H1 (cell line): ENCODE results near the gene ETNK1. TPM values are rescaled to one million over a fixed set of nuclear protein-coding genes. Genes with fewer than 3 reads are reported as not detected.

ENCODE experiments used
- CTCF ChIA-PET: fragments of 300-600 bp; sonication (Branson Sonifier 250); formaldehyde crosslinking; loops from one replicate; lab custom pipeline; 2021; ENCODE audit not compliant: partially characterized antibody; lab: Charles Lee
- POLR2A ChIA-PET: fragments of 300-600 bp; sonication (Branson Sonifier 250); formaldehyde crosslinking; loops from one replicate; lab custom pipeline; 2021; ENCODE audit warnings: inconsistent platforms; ENCODE audit not compliant: partially characterized antibody; lab: Charles Lee
- DNase-seq, 2 experiments: peaks; one replicate each; pipeline versions ENCODE4 v3.0.0 to v3.0.0-alpha.2; 2010 to 2022; ENCODE audit warnings: low spot score in 2 of 2, low read depth in 1 of 2, mixed read lengths in 1 of 2
- FAIRE-seq: peaks from 2 replicates; lab custom pipeline; 2011; peaks lifted over from hg19 to GRCh38; lab: Jason Lieb, UNC
- H2AFZ ChIP-seq: 2 replicates; pipeline ENCODE4 v1.8.1; 2012; ENCODE audit warnings: low read length, inconsistent platforms
- H2AK5ac ChIP-seq: 2 replicates; pipeline ENCODE4 v1.6.1; 2013; ENCODE audit warnings: low read depth, low read length
- H2BK120ac ChIP-seq: replicated peaks from 2 replicates; pipeline ENCODE3; 2013; ENCODE audit warnings: low read depth, low read length, inconsistent platforms
- H2BK12ac ChIP-seq: 2 replicates; pipeline ENCODE4 v1.6.1; 2013; ENCODE audit warnings: low read depth, low read length
- H2BK15ac ChIP-seq: 2 replicates; pipeline ENCODE4 v1.6.1; 2013; ENCODE audit warnings: low read length
- H2BK20ac ChIP-seq: 2 replicates; pipeline ENCODE4 v1.6.1; 2013; ENCODE audit warnings: low read length
- H2BK5ac ChIP-seq: 2 replicates; pipeline ENCODE4 v1.6.1; 2013; ENCODE audit warnings: low read depth, low read length
- H3K14ac ChIP-seq: 2 replicates; pipeline ENCODE4 v1.6.1; 2013; ENCODE audit warnings: inconsistent platforms; ENCODE audit not compliant: insufficient read length
- H3K18ac ChIP-seq: 2 replicates; pipeline ENCODE4 v1.6.1; 2013; ENCODE audit warnings: low read length; ENCODE audit errors: extremely low read depth
- H3K23ac ChIP-seq: 2 replicates; pipeline ENCODE4 v1.6.1; 2013; ENCODE audit warnings: inconsistent platforms; ENCODE audit not compliant: insufficient read length
- H3K23me2 ChIP-seq: 2 replicates; pipeline ENCODE4 v1.6.1; 2013; ENCODE audit warnings: low read depth, low read length
- H3K27ac ChIP-seq: 2 replicates; pipeline ENCODE4 v1.6.1; 2011; ENCODE audit warnings: low read depth, low read length, inconsistent platforms
- H3K27me3 ChIP-seq, 4 experiments: replicated peaks in 1 of 4; 1 replicate in 1 of 4; 2 replicates in 3 of 4; pipeline versions ENCODE4 v1.6.1 to v1.8.1; 2011 to 2013; ENCODE audit warnings: low read length in 3 of 4, mild to moderate bottlenecking in 3 of 4, inconsistent platforms in 2 of 4, mixed read lengths in 2 of 4, moderate library complexity in 1 of 4; ENCODE audit not compliant: control insufficient read depth in 3 of 4, insufficient read depth in 3 of 4; ENCODE audit errors: extremely low read depth in 1 of 4
- H3K36me3 ChIP-seq, 4 experiments: 2 replicates each; pipeline versions ENCODE4 v1.6.1 to v1.8.1; 2011 to 2013; ENCODE audit warnings: mild to moderate bottlenecking in 4 of 4, low read length in 3 of 4, moderate library complexity in 2 of 4, control low read depth in 1 of 4, inconsistent platforms in 1 of 4; ENCODE audit not compliant: insufficient read depth in 4 of 4, control insufficient read depth in 2 of 4
- H3K4ac ChIP-seq: replicated peaks from 2 replicates; pipeline ENCODE3; 2013; ENCODE audit warnings: low read length, low read depth, mixed read lengths, inconsistent platforms; ENCODE audit not compliant: insufficient read length
- H3K4me1 ChIP-seq, 4 experiments: replicated peaks in 1 of 4; 1 replicate in 1 of 4; 2 replicates in 3 of 4; pipeline versions ENCODE4 v1.6.1 to v1.8.1; 2011 to 2013; ENCODE audit warnings: low read length in 3 of 4, inconsistent platforms in 2 of 4, mixed read lengths in 1 of 4; ENCODE audit not compliant: insufficient read depth in 4 of 4, control insufficient read depth in 3 of 4
- H3K4me2 ChIP-seq, 2 experiments: 2 replicates each; pipeline versions ENCODE4 v1.6.1 to v1.8.1; 2011 to 2013; ENCODE audit warnings: low read depth in 2 of 2, low read length in 2 of 2, control low read depth in 1 of 2, inconsistent platforms in 1 of 2, mild to moderate bottlenecking in 1 of 2; ENCODE audit not compliant: insufficient read depth in 1 of 2
- H3K4me3 ChIP-seq, 4 experiments: fragments of 200-600, 300-600 bp in 1 of 4; sonication (generic), shearing (Covaris generic), sonication (Bioruptor Twin) in 1 of 4; 2 replicates each; pipeline versions ENCODE4 v1.5.1 to v1.8.1; 2011 to 2016; ENCODE audit warnings: low read length in 4 of 4, low read depth in 3 of 4, control low read depth in 2 of 4, inconsistent platforms in 2 of 4, mild to moderate bottlenecking in 2 of 4, mixed read lengths in 1 of 4, moderate library complexity in 1 of 4; ENCODE audit not compliant: insufficient read depth in 2 of 4; ENCODE audit errors: extremely low read depth in 1 of 4
- H3K56ac ChIP-seq: replicated peaks from 2 replicates; pipeline ENCODE3; 2013; ENCODE audit warnings: low read depth, mild to moderate bottlenecking, mixed read lengths, low read length, inconsistent platforms; ENCODE audit not compliant: insufficient read length
- H3K79me1 ChIP-seq: 2 replicates; pipeline ENCODE4 v1.6.1; 2013; ENCODE audit warnings: low read depth, low read length, control low read depth
- H3K79me2 ChIP-seq, 2 experiments: 2 replicates each; pipeline versions ENCODE4 v1.6.1 to v1.8.1; 2012 to 2013; ENCODE audit warnings: low read length in 2 of 2, mild to moderate bottlenecking in 2 of 2, inconsistent platforms in 1 of 2; ENCODE audit not compliant: insufficient read depth in 2 of 2, control insufficient read depth in 1 of 2
- H3K9ac ChIP-seq, 4 experiments: replicated peaks in 1 of 4; 1 replicate in 1 of 4; 2 replicates in 3 of 4; pipeline versions ENCODE4 v1.6.1 to v1.8.1; 2011 to 2013; ENCODE audit warnings: low read depth in 3 of 4, low read length in 3 of 4, control low read depth in 2 of 4, mild to moderate bottlenecking in 2 of 4, moderate library complexity in 2 of 4, inconsistent platforms in 1 of 4; ENCODE audit errors: extremely low read depth in 1 of 4
- H3K9me3 ChIP-seq, 2 experiments: 2 replicates each; pipeline versions ENCODE4 v1.6.1 to v1.8.1; 2012 to 2013; ENCODE audit warnings: mild to moderate bottlenecking in 2 of 2, moderate library complexity in 2 of 2, control low read depth in 1 of 2, inconsistent platforms in 1 of 2, low read depth in 1 of 2, low read length in 1 of 2, mixed read lengths in 1 of 2; ENCODE audit not compliant: insufficient read depth in 2 of 2
- H4K20me1 ChIP-seq, 2 experiments: replicated peaks in 1 of 2; 2 replicates each; pipeline versions ENCODE3 to v1.8.1; 2011 to 2013; ENCODE audit warnings: inconsistent platforms in 2 of 2, low read length in 2 of 2, mild to moderate bottlenecking in 1 of 2; ENCODE audit not compliant: insufficient read depth in 2 of 2, control insufficient read depth in 1 of 2
- H4K5ac ChIP-seq: 2 replicates; pipeline ENCODE4 v1.6.1; 2013; ENCODE audit warnings: low read length, low read depth, mixed read lengths, inconsistent platforms; ENCODE audit not compliant: insufficient read length
- H4K8ac ChIP-seq: 2 replicates; pipeline ENCODE4 v1.8.0; 2013; ENCODE audit warnings: mild to moderate bottlenecking, moderate library complexity, low read length, inconsistent platforms; ENCODE audit not compliant: insufficient read depth; ENCODE audit errors: extremely low read depth
- H4K91ac ChIP-seq: replicated peaks from 2 replicates; pipeline ENCODE3; 2013; ENCODE audit warnings: low read length, mixed read lengths, inconsistent platforms; ENCODE audit not compliant: insufficient read length
- BACH1 ChIP-seq: IDR thresholded peaks from 2 replicates; pipeline ENCODE4 v1.6.1; 2012; ENCODE audit warnings: low read length, improper control_type of control experiment
- CREB1 ChIP-seq: IDR thresholded peaks from 2 replicates; pipeline ENCODE4 v1.6.1; 2012; ENCODE audit warnings: inconsistent platforms
- EP300 ChIP-seq, 2 experiments: IDR thresholded peaks; 1 replicate in 1 of 2; 2 replicates in 1 of 2; pipeline ENCODE4 v1.6.1; 2011 to 2012; ENCODE audit warnings: low read depth in 2 of 2, low read length in 2 of 2, mild to moderate bottlenecking in 2 of 2, borderline replicate concordance in 1 of 2, inconsistent platforms in 1 of 2, moderate library complexity in 1 of 2
- NANOG ChIP-seq: IDR thresholded peaks from 2 replicates; pipeline ENCODE4 v1.6.1; 2011; ENCODE audit warnings: low read length, low read depth, mild to moderate bottlenecking, inconsistent platforms; ENCODE audit not compliant: insufficient read depth, poor library complexity, severe bottlenecking
- POLR2A ChIP-seq, 2 experiments: IDR thresholded peaks; 1 replicate in 1 of 2; 2 replicates in 1 of 2; pipeline ENCODE4 v1.6.1; 2011; ENCODE audit warnings: low read depth in 2 of 2, low read length in 2 of 2, mild to moderate bottlenecking in 2 of 2; ENCODE audit errors: control extremely low read depth in 1 of 2
- POLR2AphosphoS5 ChIP-seq: IDR thresholded peaks from 2 replicates; pipeline ENCODE4 v1.6.1; 2011; ENCODE audit warnings: low read depth, low read length
- RBBP5 ChIP-seq: IDR thresholded peaks from 2 replicates; pipeline ENCODE4 v1.7.1; 2012; ENCODE audit warnings: low read depth, mild to moderate bottlenecking, inconsistent platforms, low read length, moderate library complexity, borderline replicate concordance
- SAP30 ChIP-seq: fragments of 300-600 bp; sonication (generic); IDR thresholded peaks from 2 replicates; pipeline ENCODE4 v1.7.1; 2012; ENCODE audit warnings: low read length, moderate library complexity, mild to moderate bottlenecking, inconsistent platforms; ENCODE audit not compliant: insufficient read depth, insufficient replicate concordance
- SIN3A ChIP-seq, 2 experiments: IDR thresholded peaks in 1 of 2; conservative IDR thresholded peaks in 1 of 2; 2 replicates each; pipeline ENCODE4 v1.6.1; 2011 to 2012; ENCODE audit warnings: low read length in 2 of 2, improper control_type of control experiment in 1 of 2, low read depth in 1 of 2, mild to moderate bottlenecking in 1 of 2
- SP1 ChIP-seq: IDR thresholded peaks from 2 replicates; pipeline ENCODE4 v1.6.1; 2011; ENCODE audit warnings: low read depth, low read length
- SP2 ChIP-seq: IDR thresholded peaks from 2 replicates; pipeline ENCODE4 v1.6.1; 2012; ENCODE audit warnings: mild to moderate bottlenecking, low read length, inconsistent platforms
- ZNF274 ChIP-seq: IDR thresholded peaks from 2 replicates; pipeline ENCODE4 v1.7.0; 2012; ENCODE audit warnings: low read length, borderline replicate concordance; ENCODE audit errors: extremely low read depth
- WGBS, 2 experiments: shearing (Covaris generic) in 1 of 2; methylation state at CpG; one replicate each; pipeline versions ENCODE4 v1.1.6 to v1.1.7; 2013 to 2015; ENCODE audit warnings: low lambda C conversion rate in 2 of 2, mixed read lengths in 2 of 2, inconsistent platforms in 1 of 2, low coverage in 1 of 2, missing lambda C conversion rate in 1 of 2; ENCODE audit not compliant: insufficient replicate concordance in 2 of 2, insufficient coverage in 1 of 2, insufficient read length in 1 of 2; ENCODE audit errors: extremely low coverage in 1 of 2, missing lambda C conversion rate in 1 of 2; 5-methylcytosine and 5-hydroxymethylcytosine counted together
- polyA plus RNA-seq, 7 experiments: library from polyadenylated mRNA; depleted of rRNA in 3 of 7; stranded (reverse) in 5 of 7; unstranded in 2 of 7; fragments of >200 nt in 5 of 7; fragments of 200-250 nt in 2 of 7; gene quantifications; 1 replicate in 5 of 7; 2 replicates in 1 of 7; 4 replicates in 1 of 7; pipeline versions ENCODE4 v1.2.1 to v1.2.3, GENCODE V29; 2011 to 2013; ENCODE audit warnings: missing spikeins in 2 of 7, mixed read lengths in 2 of 7
- total RNA-seq: library from RNA; stranded (reverse); fragmentation: NEBNext Ultra II Directional; extraction: Animal tissue kit (Norgen Biotek cat#: 25700); gene quantifications from 2 replicates; pipeline ENCODE4 v1.2.1, GENCODE V29; 2021

ETNK1 gene
- total and polyA plus RNA-seq, 2 of the 8 experiments (the other 6 are each of a cell fraction or from before 2014, with no cell fraction given) = 11.6 to 82.7 TPM

DNA sequence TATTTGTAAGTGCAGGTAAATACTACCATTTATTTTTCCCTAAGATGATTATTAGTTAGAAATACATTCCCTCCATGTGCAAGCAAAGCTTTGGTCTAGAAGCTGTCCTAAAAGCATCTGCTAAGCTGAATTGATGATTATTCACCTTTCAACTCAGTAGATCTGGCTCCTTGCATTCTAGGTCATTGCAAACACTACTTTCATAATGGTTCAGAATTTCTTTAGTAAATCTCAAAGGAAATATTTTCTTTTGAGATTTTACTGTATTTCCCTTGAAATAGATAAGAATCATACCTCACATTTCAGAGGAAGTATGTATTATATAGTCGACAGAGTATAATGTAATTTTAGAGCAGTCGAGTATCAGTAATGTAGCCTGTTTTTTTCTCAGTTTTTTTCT, 2.4 kb downstream of the ETNK1 start:
- H3K18ac ChIP-seq = no peak overlapping the region
- no peak overlapping the region for H2BK120ac ChIP-seq
- H3K79me1 ChIP-seq = peaks cover under 1% of the 10 kb centered on the region; the same call in 1 of the 2 replicates
- H3K9ac ChIP-seq = no peak overlapping the region
- H2BK20ac ChIP-seq = no peak overlapping the region
- H3K56ac ChIP-seq = no peak overlapping the region
- no peak overlapping the region for H4K8ac ChIP-seq
- H2BK12ac ChIP-seq = no peak overlapping the region
- peaks cover 5% of the 10 kb centered on the region; the same call in 1 of the 2 replicates for H3K23me2 ChIP-seq
- H3K4me3 ChIP-seq = peak overlapping the region in 2 of 4 experiments; percentile 22 to 83; a peak in 3 of 8 replicates
- FAIRE-seq (no peak), DNase-seq (no peak)
- no peaks in the 10 kb centered on the region for H3K27me3 ChIP-seq
- H3K14ac ChIP-seq = no peak overlapping the region
- H3K23ac ChIP-seq = no peak overlapping the region
- no peak overlapping the region for H4K91ac ChIP-seq
- 92% methylated on average over 2 of the region's 2 CpGs; no CpG with 5 or more reads in 1 of the 2 experiments for WGBS, 2 experiments
- H2BK5ac ChIP-seq = no peak overlapping the region
- no peak overlapping the region for H2AK5ac ChIP-seq
- H2BK15ac ChIP-seq = no peak overlapping the region
- no peak overlapping the region for H3K27ac ChIP-seq
- ChIA-PET CTCF (interaction anchor here (1.6 kb wide), 1 partner anchor 83 kb away, joined by 5 read pairs; the partner anchor contains the start of gene C2CD5), POLR2A (no interaction called here)
- peak overlapping the region; percentile 84 to 96 for H3K4me2 ChIP-seq
- H3K79me2 ChIP-seq = peaks cover 14 to 69% of the 10 kb centered on the region in 2 experiments
- no peak overlapping the region for H2AFZ ChIP-seq
- no peaks in the 10 kb centered on the region for H3K9me3 ChIP-seq
- H4K20me1 ChIP-seq = peaks cover 1 to 3% of the 10 kb centered on the region in 2 experiments
- peaks cover 0 to 7% (median 0%) of the 10 kb centered on the region in 4 experiments; a peak in 1 of 8 replicates for H3K36me3 ChIP-seq
- H3K4ac ChIP-seq = no peak overlapping the region
- no peak overlapping the region for H4K5ac ChIP-seq
- H3K4me1 ChIP-seq = peaks cover 0 to 9% (median 5%) of the 10 kb centered on the region in 4 experiments; a peak in 4 of 7 replicates
- no peak for TF ChIP-seq POLR2A (IDR thresholded peaks at IDR 0.05; ENCODE audit: control extremely low read depth in 1 of 2, low read depth in 2 of 2, low read length in 2 of 2)
- no peak for TF ChIP-seq POLR2AphosphoS5
- no peak for TF ChIP-seq NANOG
- no peak for TF ChIP-seq EP300 (IDR thresholded peaks at IDR 0.05; ENCODE audit: borderline replicate concordance in 1 of 2, low read depth in 2 of 2, low read length in 2 of 2)
- TF ChIP-seq BACH1 = no peak
- no peak for TF ChIP-seq RBBP5
- TF ChIP-seq SP2 = no peak
- no peak for TF ChIP-seq SIN3A (conservative IDR thresholded peaks at IDR 0.05 in 1 of 2, IDR thresholded peaks at IDR 0.05 in 1 of 2; ENCODE audit: low read depth in 1 of 2, low read length in 2 of 2)
- no peak for TF ChIP-seq SAP30
- TF ChIP-seq ZNF274 = no peak
- no peak for TF ChIP-seq CREB1
- no peak for TF ChIP-seq SP1
